SU-DHL-6 (cell line): ENCODE data around the gene CTCF.

ENCODE experiments used
- H2AFZ ChIP-seq: fragments of 200-600 bp; sonication (generic); 2 replicates; pipeline ENCODE4 v1.6.1; 2014; ENCODE audit warnings: low read depth, mild to moderate bottlenecking, moderate library complexity, mixed read lengths, antibody characterized with exemption, low read length; ENCODE audit not compliant: severe bottlenecking
- H3F3A ChIP-seq: fragments of 200-600 bp; shearing (Covaris generic); 2 replicates; pipeline ENCODE4 v1.6.0; 2016; ENCODE audit warnings: antibody characterized with exemption, mild to moderate bottlenecking; ENCODE audit not compliant: insufficient read depth
- H3K27ac ChIP-seq: fragments of 200-600 bp; sonication (generic); 2 replicates; pipeline ENCODE4 v1.5.1; 2016; ENCODE audit warnings: low read depth, mild to moderate bottlenecking, low read length, moderate library complexity, mixed read lengths
- H3K27me3 ChIP-seq: fragments of 200-600 bp; sonication (generic), shearing (Covaris generic); 2 replicates; pipeline ENCODE4 v1.6.0; 2014; ENCODE audit warnings: mild to moderate bottlenecking, low read length
- H3K36me3 ChIP-seq: fragments of 200-600 bp; sonication (generic); 2 replicates; pipeline ENCODE4 v1.6.1; 2014; ENCODE audit warnings: mild to moderate bottlenecking, low read length, mixed read lengths
- H3K4me2 ChIP-seq: fragments of 300-600, 200-600 bp; shearing (Covaris generic), sonication (generic); 2 replicates; pipeline ENCODE4 v1.6.0; 2014; ENCODE audit warnings: low read length, low read depth, mild to moderate bottlenecking; ENCODE audit not compliant: poor library complexity, severe bottlenecking
- H3K4me3 ChIP-seq: fragments of 200-600 bp; sonication (generic); 2 replicates; pipeline ENCODE4 v1.5.1; 2014; ENCODE audit warnings: antibody characterized with exemption, low read length, mild to moderate bottlenecking, mixed read lengths; ENCODE audit not compliant: insufficient read depth, poor library complexity, severe bottlenecking
- H3K79me2 ChIP-seq: fragments of 200-600 bp; sonication (generic); 2 replicates; pipeline ENCODE4 v1.6.1; 2014; ENCODE audit warnings: mild to moderate bottlenecking, low read length, moderate library complexity; ENCODE audit not compliant: insufficient read depth
- H3K9ac ChIP-seq: fragments of 200-600 bp; sonication (generic); 2 replicates; pipeline ENCODE4 v1.7.0; 2014; ENCODE audit warnings: mild to moderate bottlenecking, low read length
- H3K9me2 ChIP-seq: fragments of 200-600 bp; sonication (generic); replicated peaks from 2 replicates; pipeline ENCODE4 v1.6.1; 2014; ENCODE audit warnings: low read length; ENCODE audit not compliant: insufficient read depth
- H3K9me3 ChIP-seq: fragments of 200-600 bp; sonication (generic); 2 replicates; pipeline ENCODE4 v1.6.1; 2014; ENCODE audit warnings: low read length, mixed read lengths; ENCODE audit not compliant: insufficient read depth
- H4K20me1 ChIP-seq: fragments of 200-600 bp; sonication (generic); 2 replicates; pipeline ENCODE4 v1.6.1; 2014; ENCODE audit warnings: low read depth, mild to moderate bottlenecking, antibody characterized with exemption, low read length, moderate library complexity, mixed read lengths
- EZH2phosphoT487 ChIP-seq: fragments of 200-600 bp; sonication (generic), shearing (Covaris generic); conservative IDR thresholded peaks from 2 replicates; pipeline ENCODE4 v1.6.1; 2018; ENCODE audit warnings: mild to moderate bottlenecking, antibody characterized with exemption, low read length, moderate library complexity, mixed read lengths
- TF ChIP-seq, protein P1 (sequence below): fragments of 200-600 bp; sonication (generic); IDR thresholded peaks from one replicate; pipeline ENCODE4 v1.5.1; 2017; ENCODE audit warnings: antibody characterized with exemption, mild to moderate bottlenecking, low read length, moderate library complexity; ENCODE audit not compliant: insufficient read depth, poor library complexity, severe bottlenecking

Gene CTCF

DNA sequence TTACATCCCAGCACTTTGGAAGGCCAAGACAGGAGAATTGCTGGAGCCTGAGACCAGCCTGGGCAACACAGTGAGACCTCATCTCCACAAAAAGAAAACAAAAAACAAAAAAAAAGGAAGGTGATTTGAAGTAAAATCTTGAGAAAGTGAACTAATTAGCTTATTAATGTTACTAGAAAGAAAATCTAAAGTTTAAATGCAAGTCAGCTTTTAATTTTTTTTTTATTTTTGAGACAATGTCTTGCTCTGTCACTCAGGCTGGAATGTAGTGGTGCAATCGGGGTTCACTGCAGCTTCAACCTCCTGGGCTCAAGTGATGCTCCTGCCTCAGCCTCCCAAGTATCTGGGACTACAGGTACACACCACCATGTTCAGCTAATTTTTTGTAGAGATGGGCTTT, 3.5 kb upstream of the CTCF start:
- no peaks in the 10 kb centered on the region for H3K9me2 ChIP-seq
- H3K27ac ChIP-seq = no peak overlapping the region
- no peak overlapping the region for H2AFZ ChIP-seq
- no peak for TF ChIP-seq EZH2phosphoT487
- TF ChIP-seq, protein P1, sequence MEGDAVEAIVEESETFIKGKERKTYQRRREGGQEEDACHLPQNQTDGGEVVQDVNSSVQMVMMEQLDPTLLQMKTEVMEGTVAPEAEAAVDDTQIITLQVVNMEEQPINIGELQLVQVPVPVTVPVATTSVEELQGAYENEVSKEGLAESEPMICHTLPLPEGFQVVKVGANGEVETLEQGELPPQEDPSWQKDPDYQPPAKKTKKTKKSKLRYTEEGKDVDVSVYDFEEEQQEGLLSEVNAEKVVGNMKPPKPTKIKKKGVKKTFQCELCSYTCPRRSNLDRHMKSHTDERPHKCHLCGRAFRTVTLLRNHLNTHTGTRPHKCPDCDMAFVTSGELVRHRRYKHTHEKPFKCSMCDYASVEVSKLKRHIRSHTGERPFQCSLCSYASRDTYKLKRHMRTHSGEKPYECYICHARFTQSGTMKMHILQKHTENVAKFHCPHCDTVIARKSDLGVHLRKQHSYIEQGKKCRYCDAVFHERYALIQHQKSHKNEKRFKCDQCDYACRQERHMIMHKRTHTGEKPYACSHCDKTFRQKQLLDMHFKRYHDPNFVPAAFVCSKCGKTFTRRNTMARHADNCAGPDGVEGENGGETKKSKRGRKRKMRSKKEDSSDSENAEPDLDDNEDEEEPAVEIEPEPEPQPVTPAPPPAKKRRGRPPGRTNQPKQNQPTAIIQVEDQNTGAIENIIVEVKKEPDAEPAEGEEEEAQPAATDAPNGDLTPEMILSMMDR = no peak
- H3K4me2 ChIP-seq = no peak overlapping the region
- H3K9me3 ChIP-seq = no peaks in the 10 kb centered on the region
- H4K20me1 ChIP-seq = no peaks in the 10 kb centered on the region
- H3K27me3 ChIP-seq = no peaks in the 10 kb centered on the region
- peaks cover 16% of the 10 kb centered on the region for H3F3A ChIP-seq
- no peak overlapping the region for H3K4me3 ChIP-seq
- peaks cover 62% of the 10 kb centered on the region for H3K79me2 ChIP-seq
- H3K36me3 ChIP-seq = no peaks in the 10 kb centered on the region
- H3K9ac ChIP-seq = no peak overlapping the region

- Histone ChIP-seq H3K27ac (peak overlapping the region; percentile 94), H3K9ac (peak overlapping the region; percentile 98), H3K9me2 (no peaks in the 10 kb centered on the region), H3K79me2 (peaks cover 76% of the 10 kb centered on the region), H3F3A (peaks cover 20% of the 10 kb centered on the region), H3K4me2 (peak overlapping the region; percentile 94), H4K20me1 (no peaks in the 10 kb centered on the region), H2AFZ (no peak overlapping the region), H3K9me3 (no peaks in the 10 kb centered on the region), H3K27me3 (no peaks in the 10 kb centered on the region), H3K36me3 (no peaks in the 10 kb centered on the region), H3K4me3 (peak overlapping the region; percentile 75)
- no peak for TF ChIP-seq EZH2phosphoT487
- TF ChIP-seq, protein P1 = no peak
Observed at GRCh38 chr16:67560827-67561342, 1.4 kb upstream of the CTCF start.

DNA sequence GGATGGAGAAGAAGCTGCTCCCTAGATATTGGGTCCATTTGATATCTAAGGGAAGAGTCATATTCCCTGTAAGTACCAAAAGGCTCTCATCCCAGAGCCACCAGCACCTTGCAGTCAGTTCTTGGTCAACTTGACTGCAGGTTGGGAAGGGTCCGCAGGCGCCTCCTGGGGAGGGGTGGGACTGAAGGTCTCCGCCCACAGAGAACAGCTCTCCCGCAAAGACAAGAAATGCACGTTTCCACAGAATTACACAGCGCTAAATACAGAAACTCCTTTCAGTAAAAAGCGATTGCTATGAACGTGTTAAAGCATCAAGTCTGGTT, 864 bp upstream of the CTCF start:
- Histone ChIP-seq H2AFZ (peak overlapping the region; percentile 69), H3K27me3 (no peaks in the 10 kb centered on the region), H4K20me1 (no peaks in the 10 kb centered on the region), H3K4me2 (peak overlapping the region; percentile 94), H3K4me3 (peak overlapping the region; percentile 75), H3K9me2 (no peaks in the 10 kb centered on the region), H3K79me2 (peaks cover 81% of the 10 kb centered on the region), H3F3A (peaks cover 17% of the 10 kb centered on the region), H3K9ac (peak overlapping the region; percentile 98), H3K36me3 (no peaks in the 10 kb centered on the region), H3K27ac (peak overlapping the region; percentile 94), H3K9me3 (no peaks in the 10 kb centered on the region)
- TF ChIP-seq, protein P1 = no peak
- no peak for TF ChIP-seq EZH2phosphoT487
